ENCODE data around the gene NR3C2. TPM values are rescaled to one million over a fixed set of nuclear protein-coding genes. Genes with fewer than 3 reads are reported as not detected.

NR3C2 gene
- total RNA-seq, 2 donors from 2014 or later: 0.44 to 0.82 TPM

GRCh38 chr4:148341980-148342800 lies 100.0 kb downstream of the NR3C2 start:
- no peak overlapping the region for H3K9ac ChIP-seq (ENCODE audit: extremely low read depth, low read length, poor library complexity, severe bottlenecking)
- no peak overlapping the region for H3K4me3 Mint-ChIP-seq
- H3K4me1 Mint-ChIP-seq: peaks cover 5% of the 10 kb centered on the region
- no peaks in the 10 kb centered on the region for H3K36me3 Mint-ChIP-seq (ENCODE audit: low read depth)
- H3K9me3 ChIP-seq (ENCODE audit: control insufficient read depth, low read length): no peaks in the 10 kb centered on the region
- no peaks in the 10 kb centered on the region for H3K27me3 Mint-ChIP-seq (ENCODE audit: insufficient read depth)
- H3K36me3 ChIP-seq (ENCODE audit: control insufficient read depth, insufficient read depth, low read length): no peaks in the 10 kb centered on the region
- H3K27me3 ChIP-seq (ENCODE audit: control insufficient read depth, insufficient read depth, low read length, poor library complexity, severe bottlenecking): no peaks in the 10 kb centered on the region
- H3K27ac Mint-ChIP-seq: no peak overlapping the region
- 80 to 87% methylated on average over 1 to 13 of the region's 13 CpGs for WGBS, 2 experiments (ENCODE audit: insufficient coverage in 1 of 2, insufficient read length in 1 of 2)
- peaks cover 3% of the 10 kb centered on the region for H3K9me3 Mint-ChIP-seq
- H3K27ac ChIP-seq (ENCODE audit: low read depth, low read length): no peak overlapping the region
- DNase-seq: peak; percentile 55
- no peak overlapping the region for H3K4me3 ChIP-seq (ENCODE audit: low read length)
- H3K4me1 ChIP-seq (ENCODE audit: control insufficient read depth, insufficient read depth, low read length): no peaks in the 10 kb centered on the region
- no peak for TF ChIP-seq CTCF (conservative IDR thresholded peaks at IDR 0.05)

- no peak for DNase-seq
- no peaks in the 10 kb centered on the region for H3K27me3 Mint-ChIP-seq (ENCODE audit: insufficient read depth)
- Histone ChIP-seq H3K27ac (ENCODE audit: low read depth, low read length) (no peak overlapping the region), H3K4me3 (ENCODE audit: low read length) (no peak overlapping the region), H3K4me1 (ENCODE audit: control insufficient read depth, insufficient read depth, low read length) (no peaks in the 10 kb centered on the region), H3K9ac (ENCODE audit: extremely low read depth, low read length, poor library complexity, severe bottlenecking) (no peak overlapping the region), H3K36me3 (ENCODE audit: control insufficient read depth, insufficient read depth, low read length) (no peaks in the 10 kb centered on the region), H3K9me3 (ENCODE audit: control insufficient read depth, low read length) (no peaks in the 10 kb centered on the region), H3K27me3 (ENCODE audit: control insufficient read depth, insufficient read depth, low read length, poor library complexity, severe bottlenecking) (no peaks in the 10 kb centered on the region)
- no peak for TF ChIP-seq CTCF (conservative IDR thresholded peaks at IDR 0.05)
- H3K4me3 Mint-ChIP-seq: no peak overlapping the region
- no peak overlapping the region for H3K27ac Mint-ChIP-seq
- 90% methylated on average over 4 of the region's 4 CpGs; no CpG with 5 or more reads in 1 of the 2 experiments for WGBS, 2 experiments (ENCODE audit: insufficient coverage in 1 of 2, insufficient read length in 1 of 2)
- peaks cover 3% of the 10 kb centered on the region for H3K9me3 Mint-ChIP-seq
- peaks cover 6% of the 10 kb centered on the region for H3K4me1 Mint-ChIP-seq
- H3K36me3 Mint-ChIP-seq (ENCODE audit: low read depth): no peaks in the 10 kb centered on the region
These were observed 107.1 kb downstream of the NR3C2 start for GRCh38 chr4:148335133-148335532.

- no peak for TF ChIP-seq CTCF (conservative IDR thresholded peaks at IDR 0.05)
- no peak for DNase-seq
- no peaks in the 10 kb centered on the region for H3K9me3 ChIP-seq (ENCODE audit: control insufficient read depth, low read length)
- H3K4me1 ChIP-seq (ENCODE audit: control insufficient read depth, insufficient read depth, low read length): no peaks in the 10 kb centered on the region
- no peaks in the 10 kb centered on the region for H3K36me3 ChIP-seq (ENCODE audit: control insufficient read depth, insufficient read depth, low read length)
- Mint-ChIP-seq H3K27me3 (ENCODE audit: insufficient read depth) (no peaks in the 10 kb centered on the region), H3K4me3 (no peak overlapping the region), H3K36me3 (ENCODE audit: low read depth) (no peaks in the 10 kb centered on the region), H3K27ac (no peak overlapping the region), H3K9me3 (no peaks in the 10 kb centered on the region), H3K4me1 (peaks cover 10% of the 10 kb centered on the region)
- WGBS, 2 experiments (ENCODE audit: insufficient coverage in 1 of 2, insufficient read length in 1 of 2): 93% methylated on average over 1 of the region's 1 CpG; no CpG with 5 or more reads in 1 of the 2 experiments
- H3K27ac ChIP-seq (ENCODE audit: low read depth, low read length): no peak overlapping the region
- no peak overlapping the region for H3K9ac ChIP-seq (ENCODE audit: extremely low read depth, low read length, poor library complexity, severe bottlenecking)
- H3K4me3 ChIP-seq (ENCODE audit: low read length): no peak overlapping the region
- no peaks in the 10 kb centered on the region for H3K27me3 ChIP-seq (ENCODE audit: control insufficient read depth, insufficient read depth, low read length, poor library complexity, severe bottlenecking)
These were observed 108.9 kb downstream of the NR3C2 start for GRCh38 chr4:148333265-148333664.
